NCI-H226 (cell line): ENCODE measurements around the gene ENPP1.
"Not testable (repeated sequence)": the region's sequence is repeated elsewhere in the genome, so short reads cannot be mapped to it uniquely, and the experiment has no call there.

ENCODE experiments used
- DNase-seq: peaks from one replicate; pipeline ENCODE4 v3.0.0-alpha.2; 2015

The ENPP1 gene

DNA sequence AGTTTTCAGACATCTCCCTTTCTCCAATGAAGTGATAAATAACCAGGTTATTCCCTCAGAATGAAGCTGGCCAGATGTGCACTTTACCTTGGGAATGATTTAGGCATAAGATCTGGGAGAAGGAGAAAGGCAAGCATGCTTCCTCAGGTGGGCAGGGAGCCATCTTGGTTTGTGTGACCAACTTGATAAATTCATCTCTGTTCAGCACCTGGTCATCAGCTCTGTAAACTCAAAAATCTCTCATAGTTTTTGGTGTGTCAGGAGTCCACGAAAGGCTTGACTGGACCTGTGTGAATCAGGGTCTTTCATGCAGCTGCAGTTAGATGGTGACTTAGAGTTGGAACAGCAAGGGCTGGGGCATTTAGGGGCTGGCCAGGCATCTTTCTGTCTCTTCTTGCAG lies 24.5 kb downstream of the ENPP1 start:
- no peak for DNase-seq

- no peak for DNase-seq
Observed at GRCh38 chr6:131838051-131838450, 30.2 kb downstream of the ENPP1 start.

DNA sequence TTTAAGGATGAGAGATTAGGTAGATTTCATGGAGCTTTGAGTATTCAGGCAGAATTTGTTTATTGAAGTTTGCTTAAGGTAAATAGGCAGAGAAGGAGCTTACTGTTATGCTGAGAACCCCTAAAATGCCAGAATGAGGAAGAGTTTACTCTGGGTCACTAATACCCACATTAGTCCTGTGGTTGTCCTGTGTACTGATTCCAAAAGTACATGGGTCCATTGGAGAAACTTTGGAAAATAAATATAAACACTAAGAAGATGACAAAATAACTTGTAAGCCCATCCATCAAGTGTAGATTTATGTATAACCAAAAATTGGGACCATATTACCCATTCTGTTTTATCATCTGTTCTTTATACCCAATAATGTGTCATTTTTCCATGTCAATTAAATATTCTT lies 31.6 kb downstream of the ENPP1 start:
- no peak for DNase-seq

DNA sequence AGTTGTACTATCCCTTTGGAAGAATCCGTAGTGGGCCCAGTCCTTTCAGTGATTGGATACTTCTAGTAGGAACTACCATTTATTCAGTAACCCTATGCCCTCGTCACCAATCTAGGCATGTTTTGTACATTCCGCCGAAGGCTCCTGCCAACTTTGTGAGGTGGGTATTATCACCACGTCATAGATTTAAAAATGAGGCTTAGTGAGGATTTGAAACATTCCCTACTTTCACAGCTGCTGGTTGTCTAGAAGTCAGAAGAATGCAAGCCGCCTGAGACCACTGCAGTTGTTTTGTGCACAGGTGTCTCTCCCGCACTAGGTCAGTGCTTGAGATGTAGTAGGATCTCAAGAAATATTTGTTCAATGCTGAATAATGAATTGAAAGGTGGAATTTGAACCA lies 32.6 kb downstream of the ENPP1 start:
- no peak for DNase-seq

DNA sequence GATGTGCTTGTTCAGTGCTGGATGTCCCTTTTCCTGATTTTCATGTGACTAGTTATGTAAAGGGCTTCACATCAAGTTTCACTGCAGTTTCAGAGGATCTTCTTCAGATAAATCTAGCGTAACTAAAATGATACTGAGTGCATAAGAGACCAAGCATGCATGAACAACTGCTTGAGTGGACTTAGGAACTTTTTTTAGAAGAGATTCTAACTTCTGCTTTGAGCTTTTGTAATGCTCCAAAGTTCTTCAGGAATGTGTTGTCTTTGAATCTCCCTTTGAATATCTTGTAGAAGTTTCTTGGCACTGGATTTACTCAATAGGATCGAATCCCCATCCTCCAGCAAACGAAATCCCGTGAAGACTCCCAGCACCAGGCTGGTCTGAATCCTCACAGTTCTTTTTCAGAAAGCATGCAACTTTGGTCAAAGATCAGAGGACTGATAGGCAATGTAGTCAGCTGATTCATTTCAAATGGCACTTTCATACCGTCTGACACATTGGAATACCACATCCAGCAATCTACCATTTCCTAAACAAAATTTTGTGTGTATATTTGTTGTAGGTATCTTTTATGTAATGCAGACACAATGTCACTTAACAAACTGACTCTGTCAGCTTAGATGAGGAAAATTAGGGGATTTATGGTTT lies 33.2 kb downstream of the ENPP1 start:
- DNase-seq = no peak

GRCh38 chr6:131843768-131844167 lies 35.9 kb downstream of the ENPP1 start:
- no peak for DNase-seq

- DNase-seq = no peak
Observed at GRCh38 chr6:131844243-131844841, 36.5 kb downstream of the ENPP1 start.

DNA sequence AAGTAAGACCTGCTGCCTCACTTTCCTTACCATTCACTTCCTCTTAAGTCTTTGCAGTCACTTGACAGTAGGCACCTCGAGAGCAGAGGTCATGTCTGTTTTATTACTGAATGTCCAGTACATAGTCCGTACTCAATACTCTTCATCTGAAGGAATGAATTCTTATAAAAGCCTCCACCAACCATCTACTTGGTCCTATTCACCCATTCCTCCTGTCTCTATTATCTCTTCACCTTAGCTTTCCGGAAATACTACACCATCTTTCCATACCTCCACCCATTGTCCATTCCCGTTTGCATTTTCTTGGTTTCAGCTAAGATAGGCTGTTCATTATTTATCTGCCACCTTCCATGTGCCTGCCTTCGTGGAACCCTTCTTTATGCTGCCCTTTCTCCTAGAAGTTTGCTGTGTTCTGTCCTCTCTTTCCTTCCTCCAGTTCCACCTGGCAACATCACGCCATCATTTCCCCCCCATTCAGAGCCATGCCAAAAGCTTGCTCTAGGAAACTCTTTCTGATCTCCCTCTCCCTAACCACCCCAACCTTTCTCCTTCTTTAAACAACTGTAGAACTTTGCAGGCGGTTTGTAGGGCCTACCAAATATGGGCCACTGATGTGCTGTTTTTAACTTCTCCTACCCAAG lies 38.3 kb downstream of the ENPP1 start:
- DNase-seq = no peak

GRCh38 chr6:131846905-131847304 lies 39.1 kb downstream of the ENPP1 start:
- no peak for DNase-seq

DNA sequence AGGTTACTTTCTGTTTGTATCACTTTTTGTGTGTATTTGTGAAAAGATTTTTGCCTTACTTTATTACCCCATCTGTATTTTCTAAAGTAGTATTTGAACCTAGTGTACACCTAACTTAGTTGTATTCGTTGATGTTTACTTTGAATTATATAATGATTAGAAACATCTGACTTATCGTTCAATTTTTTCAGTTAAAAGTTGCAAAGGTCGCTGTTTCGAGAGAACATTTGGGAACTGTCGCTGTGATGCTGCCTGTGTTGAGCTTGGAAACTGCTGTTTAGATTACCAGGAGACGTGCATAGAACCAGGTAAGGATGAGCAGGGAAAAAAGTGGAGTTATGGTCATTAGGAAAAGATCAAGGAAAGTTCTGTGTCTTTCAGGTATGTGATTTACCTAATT lies 42.0 kb downstream of the ENPP1 start:
- DNase-seq = no peak

DNA sequence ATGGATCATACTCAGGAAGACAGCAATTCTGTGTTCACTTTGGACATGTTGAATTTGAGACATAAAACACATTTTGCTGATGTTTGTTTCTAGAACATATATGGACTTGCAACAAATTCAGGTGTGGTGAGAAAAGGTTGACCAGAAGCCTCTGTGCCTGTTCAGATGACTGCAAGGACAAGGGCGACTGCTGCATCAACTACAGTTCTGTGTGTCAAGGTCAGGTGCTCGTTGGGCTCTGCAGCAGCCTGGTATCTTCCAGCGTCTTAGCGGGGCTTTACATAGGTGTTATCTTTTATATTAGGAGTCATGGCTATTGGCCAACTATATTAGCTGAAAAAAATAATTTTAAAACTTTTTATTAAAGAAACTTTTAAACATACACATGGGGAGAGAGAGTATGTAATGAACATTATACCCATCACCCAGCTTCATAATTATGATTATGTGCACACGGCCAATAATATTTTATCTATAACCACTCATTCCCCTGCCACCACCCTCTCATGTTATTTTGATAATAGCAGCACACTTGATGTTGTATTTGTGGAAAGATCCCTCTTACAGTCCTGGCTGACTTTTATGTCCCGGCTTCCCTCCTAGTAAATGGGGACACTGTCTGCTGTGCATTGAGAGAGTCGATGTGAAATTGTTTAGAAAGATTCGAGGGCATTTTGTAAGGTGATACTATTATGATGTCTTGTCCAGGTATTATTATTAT lies 43.4 kb downstream of the ENPP1 start:
- DNase-seq = no peak

DNA sequence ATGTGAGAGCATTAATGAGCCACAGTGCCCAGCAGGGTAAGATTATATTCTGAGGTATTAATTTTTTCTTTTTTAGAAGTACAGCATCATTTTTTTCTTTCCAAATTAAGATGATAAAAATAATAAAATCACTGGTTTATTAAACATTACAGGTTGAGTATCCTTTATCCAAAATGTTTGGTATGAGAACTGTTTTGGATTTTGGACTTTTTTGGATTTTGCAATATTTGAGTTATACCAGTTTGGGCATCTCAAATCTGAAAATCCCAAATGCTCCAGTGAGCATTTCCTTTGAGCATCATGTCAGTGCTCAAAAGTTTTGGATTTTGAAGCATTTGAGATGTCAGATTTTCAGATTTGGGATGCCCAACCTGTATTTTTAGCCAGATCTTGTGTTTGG lies 44.4 kb downstream of the ENPP1 start:
- DNase-seq = no peak

DNA sequence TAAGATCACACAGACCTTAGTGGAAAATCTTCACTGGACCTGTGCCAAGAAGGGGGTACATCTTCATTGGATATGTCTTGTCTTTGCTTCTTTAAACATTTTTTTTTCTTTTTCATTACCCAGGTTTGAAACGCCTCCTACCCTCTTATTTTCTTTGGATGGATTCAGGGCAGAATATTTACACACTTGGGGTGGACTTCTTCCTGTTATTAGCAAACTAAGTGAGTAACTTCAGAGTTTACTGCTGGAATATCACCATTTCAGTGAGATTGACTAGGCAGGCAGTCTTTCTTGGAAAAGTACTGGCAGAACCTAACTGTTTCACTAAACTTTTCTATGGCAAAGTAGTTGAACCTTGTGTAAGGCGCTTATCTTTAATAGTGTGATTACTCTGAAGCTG lies 47.0 kb downstream of the ENPP1 start:
- no peak for DNase-seq

DNA sequence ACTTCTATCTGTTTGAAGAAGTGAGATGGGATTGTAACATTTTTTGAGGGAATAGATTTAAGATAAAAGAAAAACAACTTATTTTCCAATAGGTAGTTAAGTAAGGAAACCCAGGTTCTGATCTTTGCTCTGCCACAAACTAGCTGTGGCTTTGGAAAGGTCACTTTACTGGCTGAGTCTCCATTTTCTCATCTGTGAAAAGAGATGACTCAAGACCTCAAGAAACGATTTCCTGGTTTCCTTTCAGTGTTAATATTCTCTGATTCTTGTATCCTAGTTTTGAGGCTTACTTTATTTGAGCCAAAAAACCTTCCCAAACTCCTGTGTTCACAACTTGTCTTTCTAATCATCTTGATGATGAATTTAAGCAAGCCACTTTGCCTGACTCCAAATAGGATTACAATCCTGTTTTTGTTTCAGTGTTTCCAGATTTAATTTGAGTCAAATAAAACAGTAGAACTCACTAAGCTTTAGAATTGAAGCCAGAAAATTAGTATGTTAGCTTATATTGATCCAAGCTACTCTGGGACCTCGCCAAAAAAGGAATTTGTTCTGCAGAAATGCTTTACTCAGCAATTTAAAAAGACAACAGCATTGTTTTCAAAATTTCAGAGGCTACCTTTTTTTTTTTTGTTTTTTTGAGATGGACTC lies 51.1 kb downstream of the ENPP1 start:
- DNase-seq = no peak

DNA sequence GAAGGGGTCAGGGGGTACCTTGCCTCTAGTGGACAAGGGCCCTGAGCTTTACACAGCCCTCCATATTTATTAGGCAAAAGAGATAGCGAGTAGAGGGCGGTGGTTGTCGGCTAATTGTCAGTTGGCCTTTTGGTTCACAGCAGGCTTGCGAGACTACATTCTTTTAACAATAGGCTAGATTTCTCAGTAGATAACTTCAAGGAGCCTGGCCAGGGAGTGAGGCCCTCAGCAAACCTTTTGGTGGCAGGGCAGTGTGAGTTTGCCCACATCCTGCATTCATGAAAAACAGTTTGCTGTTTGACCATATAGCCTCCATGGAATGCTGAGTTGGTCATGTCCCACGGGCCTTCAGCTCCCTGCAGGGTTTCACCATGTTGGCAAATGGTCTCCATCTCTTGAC lies 51.8 kb downstream of the ENPP1 start:
- not testable (repeated sequence) for DNase-seq

DNA sequence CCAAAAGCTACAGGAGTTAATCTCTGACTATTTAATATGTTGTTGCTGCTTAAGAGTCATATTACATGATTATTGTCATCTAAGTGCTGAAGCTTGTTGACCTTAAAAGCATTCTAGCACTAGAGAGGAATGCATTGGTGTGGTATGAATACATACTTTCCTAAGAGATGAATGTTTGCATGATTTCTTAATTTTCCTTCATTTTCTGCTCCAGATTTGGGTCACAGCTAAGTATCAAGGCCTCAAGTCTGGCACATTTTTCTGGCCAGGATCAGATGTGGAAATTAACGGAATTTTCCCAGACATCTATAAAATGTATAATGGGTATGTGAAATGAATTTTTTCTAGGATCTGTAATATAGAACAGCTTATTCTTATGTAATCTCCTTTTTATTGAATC lies 53.6 kb downstream of the ENPP1 start:
- DNase-seq = no peak

GRCh38 chr6:131862476-131862875 lies 54.7 kb downstream of the ENPP1 start:
- DNase-seq = no peak

DNA sequence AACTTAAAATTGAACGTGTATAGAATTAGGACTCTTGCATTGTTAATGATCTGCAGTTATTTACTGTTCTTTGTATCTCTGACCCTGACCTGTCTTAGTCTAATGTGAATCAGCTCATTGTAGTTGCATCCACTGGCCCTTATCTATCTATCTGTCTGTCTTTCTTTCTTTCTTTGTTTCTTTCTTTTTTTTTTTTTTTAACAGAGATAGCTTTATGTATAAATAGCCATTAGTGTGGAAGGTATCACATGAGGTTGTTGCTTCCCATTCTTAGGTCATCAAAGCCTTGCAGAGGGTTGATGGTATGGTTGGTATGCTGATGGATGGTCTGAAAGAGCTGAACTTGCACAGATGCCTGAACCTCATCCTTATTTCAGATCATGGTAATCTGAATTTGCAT lies 59.9 kb downstream of the ENPP1 start:
- peak; percentile 66 for DNase-seq

GRCh38 chr6:131868836-131869235 lies 61.0 kb downstream of the ENPP1 start:
- peak; percentile 74 for DNase-seq

DNA sequence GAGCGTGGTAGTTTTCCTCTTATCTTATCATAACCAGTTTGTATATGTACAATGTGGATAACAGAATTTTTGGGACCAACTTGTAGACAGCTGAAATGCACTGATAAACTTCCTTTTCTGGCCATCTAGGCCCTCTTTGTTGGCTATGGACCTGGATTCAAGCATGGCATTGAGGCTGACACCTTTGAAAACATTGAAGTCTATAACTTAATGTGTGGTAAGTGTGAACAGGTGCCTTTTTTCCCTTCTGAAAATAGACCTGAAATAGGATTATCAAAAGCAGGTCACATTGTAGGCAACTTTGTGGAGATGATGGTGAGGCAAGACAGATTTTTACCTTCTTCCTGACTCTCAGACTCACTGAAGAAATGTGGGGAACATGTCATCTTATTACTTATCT lies 67.8 kb downstream of the ENPP1 start:
- DNase-seq = no peak

DNA sequence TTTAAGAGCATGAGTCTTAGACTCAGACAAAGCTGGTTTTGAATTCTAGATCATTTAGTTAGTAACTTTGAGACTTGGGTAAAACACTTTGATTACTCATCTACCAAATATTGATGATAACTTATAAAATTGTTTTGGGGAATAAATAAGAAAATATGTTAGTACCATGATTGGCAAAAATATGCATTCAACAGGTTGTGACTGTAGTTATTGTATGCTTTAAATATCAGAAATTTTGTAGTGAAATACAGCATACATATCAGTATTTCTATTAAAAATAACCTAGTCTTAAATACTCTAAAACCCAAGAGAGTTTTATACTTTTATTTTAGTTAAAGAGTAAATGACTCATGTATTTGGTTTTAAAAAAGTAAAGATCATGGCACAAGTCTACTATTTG lies 68.7 kb downstream of the ENPP1 start:
- DNase-seq = no peak

- DNase-seq = no peak
Observed at GRCh38 chr6:131877999-131878789, 70.4 kb downstream of the ENPP1 start.

GRCh38 chr6:131883016-131883415 lies 75.2 kb downstream of the ENPP1 start:
- DNase-seq = no peak
